Measurements from ENCODE around the gene SUN2. TPM values are rescaled to one million over a fixed set of nuclear protein-coding genes. Genes with fewer than 3 reads are reported as not detected.

SUN2 gene
- polyA plus RNA-seq, 1 donor from 2014 or later = 172 TPM

GRCh38 chr22:38784856-38785255 is 29.1 kb upstream of the SUN2 start:
- Histone ChIP-seq H4K20me1 (ENCODE audit: insufficient read depth) (no peaks in the 10 kb centered on the region), H3K4me3 (ENCODE audit: low read length) (no peak overlapping the region), H3K4me2 (ENCODE audit: low read length) (no peak overlapping the region), H2AFZ (ENCODE audit: low read depth, low read length) (no peak overlapping the region), H3K9me3 (ENCODE audit: low read length) (no peaks in the 10 kb centered on the region), H3K36me3 (ENCODE audit: insufficient read depth, low read length) (no peaks in the 10 kb centered on the region), H3K27ac (ENCODE audit: low read length) (no peak overlapping the region), H3K9me2 (ENCODE audit: insufficient read depth, low read length) (no peaks in the 10 kb centered on the region), H3K27me3 (ENCODE audit: insufficient read depth, low read depth, low read length) (no peaks in the 10 kb centered on the region), H3F3A (ENCODE audit: insufficient read depth, low read length, poor library complexity, severe bottlenecking) (no peaks in the 10 kb centered on the region), H3K9ac (ENCODE audit: low read length) (no peak overlapping the region), H3K79me2 (replicated peaks; ENCODE audit: insufficient read depth, low read length) (no peaks in the 10 kb centered on the region)
- TF ChIP-seq MXI1 (conservative IDR thresholded peaks at IDR 0.05; ENCODE audit: poor library complexity, severe bottlenecking) = no peak
- no peak for TF ChIP-seq EP300 (conservative IDR thresholded peaks at IDR 0.05; ENCODE audit: poor library complexity, severe bottlenecking)
- TF ChIP-seq TAF1 (IDR thresholded peaks at IDR 0.05; ENCODE audit: low read depth) = no peak
- no peak for TF ChIP-seq EZH2 (IDR thresholded peaks at IDR 0.05; ENCODE audit: borderline replicate concordance, insufficient read depth, low read length, poor library complexity, severe bottlenecking)
- no peak for TF ChIP-seq RAD21 (conservative IDR thresholded peaks at IDR 0.05)
- TF ChIP-seq POLR2AphosphoS5 (IDR thresholded peaks at IDR 0.05) = no peak

GRCh38 chr22:38784035-38784434 is 28.2 kb upstream of the SUN2 start:
- Histone ChIP-seq H3K9ac (ENCODE audit: low read length) (no peak overlapping the region), H3K36me3 (ENCODE audit: insufficient read depth, low read length) (no peaks in the 10 kb centered on the region), H3K9me2 (ENCODE audit: insufficient read depth, low read length) (no peaks in the 10 kb centered on the region), H2AFZ (ENCODE audit: low read depth, low read length) (no peak overlapping the region), H3F3A (ENCODE audit: insufficient read depth, low read length, poor library complexity, severe bottlenecking) (no peaks in the 10 kb centered on the region), H3K27me3 (ENCODE audit: insufficient read depth, low read depth, low read length) (no peaks in the 10 kb centered on the region), H3K4me3 (ENCODE audit: low read length) (no peak overlapping the region), H3K4me2 (ENCODE audit: low read length) (no peak overlapping the region), H4K20me1 (ENCODE audit: insufficient read depth) (no peaks in the 10 kb centered on the region), H3K9me3 (ENCODE audit: low read length) (no peaks in the 10 kb centered on the region), H3K79me2 (replicated peaks; ENCODE audit: insufficient read depth, low read length) (no peaks in the 10 kb centered on the region), H3K27ac (ENCODE audit: low read length) (no peak overlapping the region)
- no peak for TF ChIP-seq EP300 (conservative IDR thresholded peaks at IDR 0.05; ENCODE audit: poor library complexity, severe bottlenecking)
- no peak for TF ChIP-seq RAD21 (conservative IDR thresholded peaks at IDR 0.05)
- no peak for TF ChIP-seq TAF1 (IDR thresholded peaks at IDR 0.05; ENCODE audit: low read depth)
- TF ChIP-seq MXI1 (conservative IDR thresholded peaks at IDR 0.05; ENCODE audit: poor library complexity, severe bottlenecking) = no peak
- TF ChIP-seq REST (IDR thresholded peaks at IDR 0.05; ENCODE audit: borderline replicate concordance) = no peak
- no peak for TF ChIP-seq CTCF (IDR thresholded peaks at IDR 0.05; ENCODE audit: poor library complexity, severe bottlenecking)
- no peak for TF ChIP-seq POLR2AphosphoS5 (IDR thresholded peaks at IDR 0.05)
- no peak for TF ChIP-seq EZH2 (IDR thresholded peaks at IDR 0.05; ENCODE audit: borderline replicate concordance, insufficient read depth, low read length, poor library complexity, severe bottlenecking)
- TF ChIP-seq SMC3 (conservative IDR thresholded peaks at IDR 0.05; ENCODE audit: poor library complexity) = no peak

Data from neural cell (in vitro differentiated cells).